ENCODE measurements around the gene MLANA.

The MLANA gene

DNA sequence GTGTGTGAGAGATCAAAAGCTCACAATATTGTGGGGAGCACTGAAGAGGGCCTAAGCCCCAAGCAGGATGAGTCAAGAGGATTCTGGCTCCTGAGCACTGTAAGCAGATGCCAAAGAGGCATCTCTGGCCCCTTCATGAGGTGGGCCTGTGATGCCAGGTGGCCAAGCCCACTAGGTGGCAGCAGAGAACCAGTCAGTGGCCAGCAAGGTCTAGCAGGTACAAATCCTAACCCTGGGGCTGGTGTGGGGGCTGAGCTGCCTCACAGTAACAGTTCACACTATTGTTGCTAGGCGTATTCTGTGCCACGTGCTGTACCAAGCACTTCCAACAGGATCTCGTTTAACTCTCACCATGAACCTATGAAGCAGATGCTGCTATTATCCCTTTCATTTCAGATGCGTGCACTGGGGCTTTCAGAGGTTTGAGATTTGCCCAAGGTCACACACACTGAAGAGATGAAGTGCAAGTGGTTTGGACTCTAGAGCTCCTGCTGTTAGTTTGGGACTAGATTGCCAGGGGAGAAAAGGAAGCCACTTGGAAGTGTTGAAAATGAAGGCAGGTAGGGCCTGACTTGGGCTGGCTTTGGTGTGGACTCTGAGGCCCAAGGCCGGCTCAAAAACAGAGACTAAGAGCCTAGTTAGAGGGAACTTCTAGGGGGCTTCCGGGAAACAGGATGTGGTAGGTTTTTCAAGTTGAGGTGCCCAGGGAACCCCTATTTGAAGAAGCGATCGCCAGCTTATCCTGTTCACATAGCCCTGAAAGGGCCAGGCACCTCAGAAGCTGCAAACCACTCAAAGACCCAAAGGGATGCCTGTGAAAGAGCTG lies 4.4 kb upstream of the MLANA start:
- Histone ChIP-seq H2AFZ (ENCODE audit: low read length, unreplicated experiment) (no peak overlapping the region), H3K4me3 (ENCODE audit: low read depth, low read length) (no peak overlapping the region), H3K4me1 (ENCODE audit: control insufficient read depth, insufficient read depth, low read length, unreplicated experiment) (no peaks in the 10 kb centered on the region), H3K27ac (ENCODE audit: low read depth, low read length) (no peak overlapping the region), H3K36me3 (ENCODE audit: insufficient read depth, low read length) (no peaks in the 10 kb centered on the region), H3K27me3 (ENCODE audit: insufficient read depth, low read length) (peaks cover 20% of the 10 kb centered on the region; the same call in 1 of the 2 replicates), H3K79me2 (ENCODE audit: control insufficient read depth, insufficient read depth, low read length, unreplicated experiment) (no peaks in the 10 kb centered on the region)

DNA sequence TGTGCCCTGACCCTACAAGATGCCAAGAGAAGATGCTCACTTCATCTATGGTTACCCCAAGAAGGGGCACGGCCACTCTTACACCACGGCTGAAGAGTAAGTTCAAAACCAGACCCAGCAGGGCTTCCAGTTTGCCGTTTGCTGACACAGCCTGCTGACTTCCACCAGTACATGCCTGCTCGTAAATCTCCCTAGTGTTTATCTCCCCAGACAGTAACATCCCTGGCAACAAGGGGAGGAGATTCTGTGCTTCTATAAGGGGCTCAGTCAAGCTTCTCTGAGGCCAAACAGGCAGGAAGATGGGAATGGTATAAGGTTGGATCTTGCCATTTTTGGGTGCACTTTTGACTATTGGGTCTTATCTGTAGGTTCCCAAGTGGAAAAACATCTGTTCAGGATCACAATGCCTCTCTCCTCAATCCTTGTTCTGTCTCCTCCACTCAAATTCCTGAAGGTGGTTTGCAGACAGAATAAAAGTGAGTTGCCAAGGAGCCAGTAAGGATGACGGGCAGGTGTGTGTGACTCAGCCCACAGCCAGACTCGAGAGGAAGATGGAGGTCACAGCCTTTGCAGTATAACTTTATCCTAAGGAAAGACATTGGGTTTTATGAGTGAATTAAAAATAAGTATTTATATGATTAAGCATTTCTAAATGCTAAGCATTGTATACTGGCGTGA lies 1.9 kb downstream of the MLANA start:
- Histone ChIP-seq H3K4me1 (ENCODE audit: control insufficient read depth, insufficient read depth, low read length, unreplicated experiment) (no peaks in the 10 kb centered on the region), H3K79me2 (ENCODE audit: control insufficient read depth, insufficient read depth, low read length, unreplicated experiment) (no peaks in the 10 kb centered on the region), H3K36me3 (ENCODE audit: insufficient read depth, low read length) (no peaks in the 10 kb centered on the region), H3K4me3 (ENCODE audit: low read depth, low read length) (no peak overlapping the region), H2AFZ (ENCODE audit: low read length, unreplicated experiment) (no peak overlapping the region), H3K27ac (ENCODE audit: low read depth, low read length) (no peak overlapping the region), H3K27me3 (ENCODE audit: insufficient read depth, low read length) (peaks cover 22% of the 10 kb centered on the region; the same call in 1 of the 2 replicates)

DNA sequence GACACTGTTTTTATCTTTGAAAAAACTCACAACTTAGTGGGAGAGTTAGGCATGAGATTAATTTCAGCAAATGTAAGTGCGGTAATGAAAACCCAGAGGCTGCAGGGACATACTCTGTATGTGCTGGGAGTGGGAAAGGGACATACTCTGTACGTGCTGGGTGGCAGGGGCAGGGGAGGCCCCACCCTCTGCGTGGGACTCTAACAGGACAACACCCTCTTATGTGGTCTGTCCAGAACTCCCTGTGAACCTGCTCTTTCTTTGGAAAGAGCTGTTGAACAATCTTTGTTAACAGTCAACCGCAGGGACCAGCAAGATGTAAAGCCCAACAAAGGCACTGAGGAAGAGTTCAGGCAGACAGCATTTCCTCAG lies 2.4 kb downstream of the MLANA start:
- Histone ChIP-seq H3K27me3 (ENCODE audit: insufficient read depth, low read length) (peaks cover 22% of the 10 kb centered on the region; the same call in 1 of the 2 replicates), H3K36me3 (ENCODE audit: insufficient read depth, low read length) (no peaks in the 10 kb centered on the region), H3K4me1 (ENCODE audit: control insufficient read depth, insufficient read depth, low read length, unreplicated experiment) (no peaks in the 10 kb centered on the region), H2AFZ (ENCODE audit: low read length, unreplicated experiment) (no peak overlapping the region), H3K4me3 (ENCODE audit: low read depth, low read length) (no peak overlapping the region), H3K27ac (ENCODE audit: low read depth, low read length) (no peak overlapping the region), H3K79me2 (ENCODE audit: control insufficient read depth, insufficient read depth, low read length, unreplicated experiment) (no peaks in the 10 kb centered on the region)

DNA sequence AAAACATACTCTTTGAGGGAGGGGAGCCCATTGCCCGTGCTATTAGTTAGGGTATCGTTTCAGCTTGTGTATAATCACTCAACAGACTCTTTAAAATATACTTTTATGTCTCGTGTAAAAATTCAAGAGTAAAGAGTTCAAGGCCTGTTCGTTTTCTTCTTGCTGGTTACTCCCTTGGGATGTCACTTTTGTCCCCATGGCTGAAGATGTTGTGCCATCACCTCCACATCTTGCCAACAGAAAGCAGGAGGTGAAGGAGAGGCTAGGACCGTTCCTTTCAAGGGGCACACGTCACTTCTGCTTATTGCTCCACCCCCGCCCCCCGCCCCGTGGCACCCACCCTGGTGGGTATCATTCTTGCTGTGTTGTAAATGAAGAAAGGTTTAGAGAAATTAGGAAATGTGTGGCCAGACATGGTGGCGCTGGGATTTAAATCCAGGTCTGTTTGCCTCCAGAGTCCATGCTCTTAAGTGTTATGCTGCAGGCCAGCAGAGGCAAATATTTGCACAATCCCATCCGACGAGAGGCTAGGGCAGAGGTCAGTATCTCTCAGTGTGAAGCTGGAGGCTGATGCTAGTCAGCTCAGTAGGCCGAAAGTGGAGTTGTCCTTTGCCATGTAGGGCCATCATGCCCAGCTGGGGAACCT lies 3.0 kb downstream of the MLANA start:
- H3K4me1 ChIP-seq (ENCODE audit: control insufficient read depth, insufficient read depth, low read length, unreplicated experiment): no peaks in the 10 kb centered on the region
- H3K36me3 ChIP-seq (ENCODE audit: insufficient read depth, low read length): no peaks in the 10 kb centered on the region
- H3K4me3 ChIP-seq (ENCODE audit: low read depth, low read length): no peak overlapping the region
- H2AFZ ChIP-seq (ENCODE audit: low read length, unreplicated experiment): no peak overlapping the region
- no peak overlapping the region for H3K27ac ChIP-seq (ENCODE audit: low read depth, low read length)
- H3K27me3 ChIP-seq (ENCODE audit: insufficient read depth, low read length): peaks cover 22% of the 10 kb centered on the region; the same call in 1 of the 2 replicates
- H3K79me2 ChIP-seq (ENCODE audit: control insufficient read depth, insufficient read depth, low read length, unreplicated experiment): no peaks in the 10 kb centered on the region

DNA sequence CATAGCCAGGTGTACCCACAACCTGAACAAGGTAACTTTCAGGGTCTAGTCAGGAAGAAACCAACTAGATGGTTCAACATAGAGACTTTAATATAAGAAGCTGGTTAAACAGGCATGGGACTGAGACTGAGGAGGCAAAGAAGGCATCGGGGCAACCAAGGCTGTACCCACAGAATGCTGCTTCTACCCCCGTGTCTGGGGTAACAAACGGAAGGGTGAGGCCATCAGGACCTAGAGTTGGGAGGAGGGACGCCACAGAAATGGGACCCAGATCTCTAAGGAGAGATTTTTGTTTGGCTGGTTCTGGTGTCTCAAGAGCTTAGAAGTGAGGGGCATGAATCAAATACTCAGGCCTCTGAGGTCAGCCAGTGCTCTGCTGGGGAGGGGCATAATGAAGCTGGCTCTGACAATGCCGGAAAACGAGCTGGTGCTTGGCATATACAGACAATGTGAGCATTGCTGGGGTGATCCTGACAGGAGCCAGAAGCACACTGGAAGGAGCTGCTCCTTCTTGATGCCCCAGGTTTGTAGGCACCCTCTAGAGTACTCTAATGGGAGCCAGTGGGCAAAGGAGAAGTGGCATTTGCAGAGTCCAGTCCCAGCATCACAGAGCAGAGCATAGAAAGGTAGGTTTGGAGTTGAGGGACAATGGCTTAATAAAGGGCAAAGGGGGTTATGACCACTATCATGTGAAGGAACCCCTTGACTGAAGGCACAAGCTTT lies 3.7 kb downstream of the MLANA start:
- H3K79me2 ChIP-seq (ENCODE audit: control insufficient read depth, insufficient read depth, low read length, unreplicated experiment): no peaks in the 10 kb centered on the region
- peaks cover 16% of the 10 kb centered on the region; the same call in 1 of the 2 replicates for H3K27me3 ChIP-seq (ENCODE audit: insufficient read depth, low read length)
- H2AFZ ChIP-seq (ENCODE audit: low read length, unreplicated experiment): no peak overlapping the region
- no peak overlapping the region for H3K4me3 ChIP-seq (ENCODE audit: low read depth, low read length)
- H3K27ac ChIP-seq (ENCODE audit: low read depth, low read length): no peak overlapping the region
- H3K36me3 ChIP-seq (ENCODE audit: insufficient read depth, low read length): no peaks in the 10 kb centered on the region
- no peaks in the 10 kb centered on the region for H3K4me1 ChIP-seq (ENCODE audit: control insufficient read depth, insufficient read depth, low read length, unreplicated experiment)

DNA sequence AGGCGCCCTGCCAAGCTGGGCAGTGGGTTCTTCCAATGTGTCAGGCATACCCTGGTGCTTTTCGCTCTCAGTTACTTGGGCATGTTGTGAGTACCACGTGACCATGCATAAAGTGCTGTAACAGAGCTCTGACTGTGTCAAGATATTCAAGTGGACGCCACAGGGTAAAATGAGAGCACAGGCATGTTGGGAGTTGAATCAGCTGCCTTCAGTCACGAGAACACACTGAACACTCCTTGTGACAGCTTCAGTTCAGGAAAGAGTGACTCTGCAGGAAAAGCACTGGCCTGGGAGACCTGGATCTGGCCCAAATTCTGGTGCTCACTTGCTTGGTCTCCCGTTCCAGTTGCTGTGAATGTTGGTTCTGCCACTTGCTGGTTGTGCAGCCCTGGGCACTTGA lies 5.1 kb downstream of the MLANA start:
- peaks cover 8% of the 10 kb centered on the region; the same call in 1 of the 2 replicates for H3K27me3 ChIP-seq (ENCODE audit: insufficient read depth, low read length)
- no peaks in the 10 kb centered on the region for H3K79me2 ChIP-seq (ENCODE audit: control insufficient read depth, insufficient read depth, low read length, unreplicated experiment)
- no peak overlapping the region for H3K4me3 ChIP-seq (ENCODE audit: low read depth, low read length)
- no peak overlapping the region for H2AFZ ChIP-seq (ENCODE audit: low read length, unreplicated experiment)
- H3K4me1 ChIP-seq (ENCODE audit: control insufficient read depth, insufficient read depth, low read length, unreplicated experiment): no peaks in the 10 kb centered on the region
- H3K27ac ChIP-seq (ENCODE audit: low read depth, low read length): no peak overlapping the region
- no peaks in the 10 kb centered on the region for H3K36me3 ChIP-seq (ENCODE audit: insufficient read depth, low read length)

DNA sequence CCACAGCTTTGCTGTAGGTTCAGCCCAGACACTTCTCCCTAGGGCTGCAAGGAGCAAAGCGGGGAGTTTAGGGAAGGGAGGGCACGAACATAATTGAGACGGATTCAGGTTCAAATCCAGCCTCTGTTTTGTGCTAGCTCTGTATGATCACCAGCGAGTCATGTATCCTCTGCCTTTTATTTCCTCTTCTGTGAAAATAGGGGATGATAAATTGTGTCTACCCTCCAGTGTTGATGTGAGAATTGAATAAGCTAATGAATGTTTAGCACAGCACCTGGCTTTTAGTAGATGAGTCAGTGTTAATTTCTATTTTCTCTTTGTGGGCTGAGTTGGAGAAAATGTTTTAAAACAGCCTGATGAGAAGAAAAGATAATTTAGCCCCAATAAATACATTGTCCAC lies 6.2 kb downstream of the MLANA start:
- Histone ChIP-seq H3K4me3 (ENCODE audit: low read depth, low read length) (no peak overlapping the region), H3K36me3 (ENCODE audit: insufficient read depth, low read length) (no peaks in the 10 kb centered on the region), H3K27ac (ENCODE audit: low read depth, low read length) (no peak overlapping the region), H3K79me2 (ENCODE audit: control insufficient read depth, insufficient read depth, low read length, unreplicated experiment) (no peaks in the 10 kb centered on the region), H2AFZ (ENCODE audit: low read length, unreplicated experiment) (no peak overlapping the region), H3K27me3 (ENCODE audit: insufficient read depth, low read length) (no peaks in the 10 kb centered on the region), H3K4me1 (ENCODE audit: control insufficient read depth, insufficient read depth, low read length, unreplicated experiment) (no peaks in the 10 kb centered on the region)

DNA sequence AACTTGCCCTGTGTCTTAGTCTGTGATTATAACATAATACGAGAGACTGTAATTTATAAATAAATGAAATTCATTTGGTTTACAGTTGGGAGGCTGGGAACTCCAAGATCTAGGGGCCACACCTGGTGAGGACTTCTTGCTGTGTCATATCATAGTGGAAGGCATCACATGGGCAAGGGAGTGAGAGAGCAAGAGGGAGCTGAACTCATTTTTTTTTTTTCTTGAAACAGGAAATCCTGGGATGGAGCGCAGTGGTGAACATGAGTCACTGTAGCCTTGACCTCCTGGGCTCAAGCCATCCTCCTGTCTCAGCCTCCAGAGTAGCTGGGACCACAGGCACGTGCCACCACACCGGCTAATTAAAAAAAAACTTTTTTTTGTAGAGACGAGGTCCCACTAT lies 7.2 kb downstream of the MLANA start:
- no peaks in the 10 kb centered on the region for H3K27me3 ChIP-seq (ENCODE audit: insufficient read depth, low read length)
- H3K27ac ChIP-seq (ENCODE audit: low read depth, low read length): no peak overlapping the region
- no peaks in the 10 kb centered on the region for H3K4me1 ChIP-seq (ENCODE audit: control insufficient read depth, insufficient read depth, low read length, unreplicated experiment)
- no peak overlapping the region for H3K4me3 ChIP-seq (ENCODE audit: low read depth, low read length)
- H3K36me3 ChIP-seq (ENCODE audit: insufficient read depth, low read length): no peaks in the 10 kb centered on the region
- H3K79me2 ChIP-seq (ENCODE audit: control insufficient read depth, insufficient read depth, low read length, unreplicated experiment): no peaks in the 10 kb centered on the region
- no peak overlapping the region for H2AFZ ChIP-seq (ENCODE audit: low read length, unreplicated experiment)

DNA sequence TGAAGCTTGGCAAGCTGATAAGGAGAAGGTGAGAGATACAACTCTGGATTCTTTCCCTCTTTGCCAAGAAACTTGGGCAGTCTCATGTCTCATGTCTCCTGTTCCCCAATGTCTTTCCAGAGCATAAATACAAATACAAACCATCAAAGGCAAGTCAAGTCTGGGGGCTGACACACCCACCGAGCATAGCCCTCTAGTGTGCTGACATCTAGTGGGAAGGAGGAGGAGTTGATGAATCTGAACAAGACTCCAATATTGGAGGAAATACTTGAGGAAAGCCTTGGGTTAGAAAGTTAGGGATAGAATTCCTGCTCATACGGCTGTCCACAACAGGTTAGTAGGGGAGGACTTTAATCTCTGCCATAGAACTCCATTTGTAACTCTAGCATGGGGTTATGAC lies 8.6 kb downstream of the MLANA start:
- Histone ChIP-seq H3K4me3 (ENCODE audit: low read depth, low read length) (no peak overlapping the region), H3K79me2 (ENCODE audit: control insufficient read depth, insufficient read depth, low read length, unreplicated experiment) (no peaks in the 10 kb centered on the region), H3K27me3 (ENCODE audit: insufficient read depth, low read length) (no peaks in the 10 kb centered on the region), H3K4me1 (ENCODE audit: control insufficient read depth, insufficient read depth, low read length, unreplicated experiment) (no peaks in the 10 kb centered on the region), H3K27ac (ENCODE audit: low read depth, low read length) (no peak overlapping the region), H3K36me3 (ENCODE audit: insufficient read depth, low read length) (no peaks in the 10 kb centered on the region), H2AFZ (ENCODE audit: low read length, unreplicated experiment) (no peak overlapping the region)

DNA sequence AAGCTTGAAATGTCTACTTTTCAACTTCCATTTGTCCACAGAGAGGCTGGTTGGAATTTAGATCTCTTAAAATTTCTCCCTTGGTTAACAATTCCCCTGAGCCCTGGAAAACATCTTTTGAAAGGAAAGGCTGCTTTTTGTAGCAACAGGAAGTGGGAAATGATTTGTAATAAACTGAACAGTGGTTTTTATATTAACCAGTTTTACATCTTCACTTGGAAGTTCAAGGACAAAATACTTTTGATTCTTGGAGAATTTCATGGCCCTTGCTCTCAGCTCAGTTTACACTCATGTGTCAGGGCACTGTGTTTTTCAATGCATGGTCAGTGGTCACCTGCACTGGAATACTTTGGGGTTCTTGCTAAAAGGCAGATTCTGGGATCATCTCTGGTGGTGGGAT lies 9.9 kb downstream of the MLANA start:
- Histone ChIP-seq H3K27me3 (ENCODE audit: insufficient read depth, low read length) (no peaks in the 10 kb centered on the region), H3K36me3 (ENCODE audit: insufficient read depth, low read length) (no peaks in the 10 kb centered on the region), H3K27ac (ENCODE audit: low read depth, low read length) (no peak overlapping the region), H3K4me3 (ENCODE audit: low read depth, low read length) (no peak overlapping the region), H3K79me2 (ENCODE audit: control insufficient read depth, insufficient read depth, low read length, unreplicated experiment) (no peaks in the 10 kb centered on the region), H2AFZ (ENCODE audit: low read length, unreplicated experiment) (no peak overlapping the region), H3K4me1 (ENCODE audit: control insufficient read depth, insufficient read depth, low read length, unreplicated experiment) (no peaks in the 10 kb centered on the region)
